Activated naive CD8-positive, alpha-beta T cell treated with anti-CD3 and anti-CD28 coated beads, Interleukin-2, amount 50 U/mL, for 16 hours (primary cell): Measurements from ENCODE around the gene CTNNA1.

Experiments used
- DNase-seq: peaks from one replicate; pipeline ENCODE4 v3.0.0-alpha.2; 2020; ENCODE audit warnings: low read depth, low spot score

The CTNNA1 gene

GRCh38 chr5:138948471-138949222 is 195.4 kb downstream of the CTNNA1 start:
- no peak for DNase-seq

GRCh38 chr5:138949223-138949574 is 196.0 kb downstream of the CTNNA1 start:
- no peak for DNase-seq

GRCh38 chr5:138949988-138950387 is 196.8 kb downstream of the CTNNA1 start:
- DNase-seq = no peak

GRCh38 chr5:138950421-138951031 is 197.3 kb downstream of the CTNNA1 start:
- DNase-seq = no peak

GRCh38 chr5:138951091-138951985 is 198.1 kb downstream of the CTNNA1 start:
- no peak for DNase-seq

- no peak for DNase-seq
Measured at GRCh38 chr5:138951986-138952735, 198.9 kb downstream of the CTNNA1 start.

GRCh38 chr5:138952962-138953361 is 199.7 kb downstream of the CTNNA1 start:
- DNase-seq = no peak

GRCh38 chr5:138953387-138954256 is 200.4 kb downstream of the CTNNA1 start:
- DNase-seq = no peak

- DNase-seq = no peak
Measured at GRCh38 chr5:138954257-138955012, 201.2 kb downstream of the CTNNA1 start.

- no peak for DNase-seq
Measured at GRCh38 chr5:138955013-138955660, 201.9 kb downstream of the CTNNA1 start.

GRCh38 chr5:138955671-138956295 is 202.6 kb downstream of the CTNNA1 start:
- DNase-seq = no peak

GRCh38 chr5:138956801-138957200 is 203.6 kb downstream of the CTNNA1 start:
- no peak for DNase-seq

GRCh38 chr5:138960145-138960692 is 207.0 kb downstream of the CTNNA1 start:
- no peak for DNase-seq

GRCh38 chr5:138961221-138961620 is 208.0 kb downstream of the CTNNA1 start:
- DNase-seq = no peak

GRCh38 chr5:138961729-138962128 is 208.5 kb downstream of the CTNNA1 start:
- DNase-seq = no peak

GRCh38 chr5:138962614-138963370 is 209.6 kb downstream of the CTNNA1 start:
- no peak for DNase-seq

- DNase-seq = no peak
Measured at GRCh38 chr5:138963763-138964371, 210.6 kb downstream of the CTNNA1 start.
